WTC11 (cell line): ENCODE results near the gene PLK1. TPM values are rescaled to one million over a fixed set of nuclear protein-coding genes. Genes with fewer than 3 reads are reported as not detected.

Source experiments
- E2F1 ChIP-seq: sonication (generic); formaldehyde crosslinking; IDR thresholded peaks from 2 replicates; pipeline ENCODE4 v1.8.0; 2022; ENCODE audit warnings: mild to moderate bottlenecking, missing genetic modification reagents
- E2F4 ChIP-seq: sonication (generic); formaldehyde crosslinking; IDR thresholded peaks from 2 replicates; pipeline ENCODE4 v1.8.1; 2022; ENCODE audit warnings: low read depth, mild to moderate bottlenecking, moderate library complexity, missing genetic modification reagents, borderline replicate concordance
- EMX1 ChIP-seq: fragments of 250-450 bp; sonication (Bioruptor Pico); IDR thresholded peaks from 2 replicates; pipeline ENCODE4 v1.8.0; 2021; ENCODE audit warnings: mild to moderate bottlenecking
- FOXP1 ChIP-seq: sonication (generic); formaldehyde crosslinking; IDR thresholded peaks from 2 replicates; pipeline ENCODE4 v1.8.0; 2022; ENCODE audit warnings: missing genetic modification reagents, mild to moderate bottlenecking, moderate library complexity, borderline replicate concordance
- NFYB ChIP-seq: sonication (generic); formaldehyde crosslinking; conservative IDR thresholded peaks from 2 replicates; pipeline ENCODE4 v1.8.0; 2022; ENCODE audit warnings: low read depth, missing genetic modification reagents
- PREB ChIP-seq: sonication (generic); formaldehyde crosslinking; IDR thresholded peaks from 2 replicates; pipeline ENCODE4 v1.8.1; 2022; ENCODE audit warnings: mild to moderate bottlenecking, missing genetic modification reagents, moderate library complexity, borderline replicate concordance
- RELA ChIP-seq: sonication (generic); formaldehyde crosslinking; IDR thresholded peaks from 2 replicates; pipeline ENCODE4 v1.8.1; 2022; ENCODE audit warnings: missing genetic modification reagents, mild to moderate bottlenecking, borderline replicate concordance
- SMAD4 ChIP-seq: sonication (generic); formaldehyde crosslinking; IDR thresholded peaks from 2 replicates; pipeline ENCODE4 v1.8.0; 2022; ENCODE audit warnings: mild to moderate bottlenecking, missing genetic modification reagents
- STAT6 ChIP-seq: sonication (generic); formaldehyde crosslinking; conservative IDR thresholded peaks from 2 replicates; pipeline ENCODE4 v1.8.1; 2023; ENCODE audit warnings: mild to moderate bottlenecking, low read depth, missing genetic modification reagents, moderate library complexity
- TCF7 ChIP-seq: sonication (generic); formaldehyde crosslinking; IDR thresholded peaks from 2 replicates; pipeline ENCODE4 v1.8.0; 2022; ENCODE audit warnings: mild to moderate bottlenecking, low read depth, missing genetic modification reagents, moderate library complexity
- TP53 ChIP-seq: sonication (generic); formaldehyde crosslinking; IDR thresholded peaks from 2 replicates; pipeline ENCODE4 v1.8.1; 2023; ENCODE audit warnings: mild to moderate bottlenecking, missing genetic modification reagents
- ZNF219 ChIP-seq: sonication (generic); formaldehyde crosslinking; IDR thresholded peaks from 2 replicates; pipeline ENCODE4 v1.8.0; 2023; ENCODE audit warnings: missing genetic modification reagents, mild to moderate bottlenecking, borderline replicate concordance
- ZNF232 ChIP-seq: sonication (generic); formaldehyde crosslinking; IDR thresholded peaks from 2 replicates; pipeline ENCODE4 v1.8.0; 2022; ENCODE audit warnings: mild to moderate bottlenecking, missing genetic modification reagents
- ZNF263 ChIP-seq: sonication (generic); formaldehyde crosslinking; IDR thresholded peaks from 2 replicates; pipeline ENCODE4 v1.8.1; 2022; ENCODE audit warnings: low read depth, mild to moderate bottlenecking, moderate library complexity, missing genetic modification reagents
- ZNF423 ChIP-seq: fragments of 250-450 bp; sonication (Bioruptor Pico); IDR thresholded peaks from 2 replicates; pipeline ENCODE4 v2.1.2; 2022; ENCODE audit warnings: mild to moderate bottlenecking, moderate library complexity
- ZNF532 ChIP-seq: fragments of 250-450 bp; sonication (Bioruptor Pico); IDR thresholded peaks from 2 replicates; pipeline ENCODE4 v1.9.0; 2021; ENCODE audit warnings: mild to moderate bottlenecking, borderline replicate concordance
- ZSCAN18 ChIP-seq: fragments of 250-450 bp; sonication (Bioruptor Pico); IDR thresholded peaks from 2 replicates; pipeline ENCODE4 v2.1.2; 2022; ENCODE audit warnings: mild to moderate bottlenecking, moderate library complexity
- total RNA-seq: library from RNA; stranded (reverse); gene quantifications from 3 replicates; pipeline ENCODE4 v1.2.3, GENCODE V29; 2021
- TF ChIP-seq, protein P1 (sequence below): sonication (generic); formaldehyde crosslinking; IDR thresholded peaks from 2 replicates; pipeline ENCODE4 v1.8.0; 2023; ENCODE audit warnings: mild to moderate bottlenecking, missing genetic modification reagents
- TF ChIP-seq, protein P2 (sequence below): sonication (generic); formaldehyde crosslinking; IDR thresholded peaks from 2 replicates; pipeline ENCODE4 v1.8.1; 2023; ENCODE audit warnings: mild to moderate bottlenecking, missing genetic modification reagents, moderate library complexity
- TF ChIP-seq, protein P3 (sequence below): sonication (generic); formaldehyde crosslinking; IDR thresholded peaks from 2 replicates; pipeline ENCODE4 v1.8.0; 2022; ENCODE audit warnings: mild to moderate bottlenecking, missing genetic modification reagents

The PLK1 gene
- total RNA-seq, 1 experiment from 2014 or later, result 167 TPM

DNA sequence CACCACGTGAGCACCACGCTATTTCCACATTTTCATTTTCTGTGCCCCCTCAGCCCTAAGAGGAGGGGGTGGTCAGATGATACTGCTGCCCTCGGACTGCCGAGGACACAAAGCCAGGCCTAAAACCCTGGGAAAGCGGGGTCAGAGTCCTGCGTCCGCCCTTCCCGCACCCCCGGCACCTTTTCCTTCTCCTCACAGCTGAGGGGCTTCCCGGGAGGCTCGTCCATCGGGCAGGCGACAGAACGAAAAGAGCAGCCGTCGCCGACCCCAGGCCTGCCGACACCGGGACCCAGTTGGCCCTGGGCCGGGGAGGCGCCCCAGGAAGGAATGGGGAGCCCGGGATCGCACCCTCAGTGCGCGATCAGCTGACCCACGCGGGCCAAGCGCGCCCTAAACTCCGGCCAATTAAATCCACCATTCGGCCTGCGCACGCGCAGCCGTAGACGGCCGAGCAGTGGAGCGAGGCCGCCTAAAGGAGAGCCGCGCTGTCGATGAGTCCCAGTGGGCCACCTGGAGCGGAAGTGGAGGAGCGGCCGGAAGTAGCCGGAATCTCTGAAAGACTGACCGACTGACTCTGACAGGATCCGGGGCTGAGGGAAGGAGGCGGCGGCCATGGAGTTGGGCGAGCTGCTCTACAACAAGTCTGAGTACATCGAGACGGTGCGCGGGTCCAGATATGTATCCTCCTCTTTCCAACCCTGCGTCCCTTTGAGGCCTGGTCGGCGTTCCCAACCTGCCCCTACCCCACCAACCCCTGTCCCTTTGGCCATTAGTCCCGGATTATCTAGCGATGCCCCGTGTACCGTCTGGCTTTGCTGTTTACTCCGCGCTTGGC is 37.5 kb upstream of the PLK1 start, which contains the start of the genes DCTN5 and PALB2 (continued):
- TF ChIP-seq STAT6 (CRISPR knock-in tag) (no peak), TCF7 (CRISPR knock-in tag) (no peak), E2F1 (CRISPR knock-in tag) (no peak), ZNF263 (CRISPR knock-in tag) (no peak), FOXP1 (CRISPR knock-in tag) (no peak), EMX1 (CRISPR knock-in tag) (no peak), ZNF232 (CRISPR knock-in tag) (no peak), NFYB (CRISPR knock-in tag) (peak; percentile 78), RELA (CRISPR knock-in tag) (no peak), TP53 (CRISPR knock-in tag) (no peak), PREB (CRISPR knock-in tag) (no peak; the same call in 1 of the 2 replicates), ZSCAN18 (no peak), E2F4 (CRISPR knock-in tag) (no peak), SMAD4 (CRISPR knock-in tag) (no peak), ZNF219 (no peak; the same call in 1 of the 2 replicates), ZNF423 (CRISPR knock-in tag) (no peak), ZNF532 (no peak)
- TF ChIP-seq, protein P1, sequence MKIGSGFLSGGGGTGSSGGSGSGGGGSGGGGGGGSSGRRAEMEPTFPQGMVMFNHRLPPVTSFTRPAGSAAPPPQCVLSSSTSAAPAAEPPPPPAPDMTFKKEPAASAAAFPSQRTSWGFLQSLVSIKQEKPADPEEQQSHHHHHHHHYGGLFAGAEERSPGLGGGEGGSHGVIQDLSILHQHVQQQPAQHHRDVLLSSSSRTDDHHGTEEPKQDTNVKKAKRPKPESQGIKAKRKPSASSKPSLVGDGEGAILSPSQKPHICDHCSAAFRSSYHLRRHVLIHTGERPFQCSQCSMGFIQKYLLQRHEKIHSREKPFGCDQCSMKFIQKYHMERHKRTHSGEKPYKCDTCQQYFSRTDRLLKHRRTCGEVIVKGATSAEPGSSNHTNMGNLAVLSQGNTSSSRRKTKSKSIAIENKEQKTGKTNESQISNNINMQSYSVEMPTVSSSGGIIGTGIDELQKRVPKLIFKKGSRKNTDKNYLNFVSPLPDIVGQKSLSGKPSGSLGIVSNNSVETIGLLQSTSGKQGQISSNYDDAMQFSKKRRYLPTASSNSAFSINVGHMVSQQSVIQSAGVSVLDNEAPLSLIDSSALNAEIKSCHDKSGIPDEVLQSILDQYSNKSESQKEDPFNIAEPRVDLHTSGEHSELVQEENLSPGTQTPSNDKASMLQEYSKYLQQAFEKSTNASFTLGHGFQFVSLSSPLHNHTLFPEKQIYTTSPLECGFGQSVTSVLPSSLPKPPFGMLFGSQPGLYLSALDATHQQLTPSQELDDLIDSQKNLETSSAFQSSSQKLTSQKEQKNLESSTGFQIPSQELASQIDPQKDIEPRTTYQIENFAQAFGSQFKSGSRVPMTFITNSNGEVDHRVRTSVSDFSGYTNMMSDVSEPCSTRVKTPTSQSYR (CRISPR knock-in tag), result no peak
- TF ChIP-seq, protein P2, sequence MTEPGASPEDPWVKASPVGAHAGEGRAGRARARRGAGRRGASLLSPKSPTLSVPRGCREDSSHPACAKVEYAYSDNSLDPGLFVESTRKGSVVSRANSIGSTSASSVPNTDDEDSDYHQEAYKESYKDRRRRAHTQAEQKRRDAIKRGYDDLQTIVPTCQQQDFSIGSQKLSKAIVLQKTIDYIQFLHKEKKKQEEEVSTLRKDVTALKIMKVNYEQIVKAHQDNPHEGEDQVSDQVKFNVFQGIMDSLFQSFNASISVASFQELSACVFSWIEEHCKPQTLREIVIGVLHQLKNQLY (CRISPR knock-in tag), result no peak
- TF ChIP-seq, protein P3, sequence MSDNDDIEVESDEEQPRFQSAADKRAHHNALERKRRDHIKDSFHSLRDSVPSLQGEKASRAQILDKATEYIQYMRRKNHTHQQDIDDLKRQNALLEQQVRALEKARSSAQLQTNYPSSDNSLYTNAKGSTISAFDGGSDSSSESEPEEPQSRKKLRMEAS (CRISPR knock-in tag), result peak; percentile 86
